IPS-NIHi11 (cell line): Measurements from ENCODE around the gene ANP32E.

Experiments
- DNase-seq: peaks from one replicate; pipeline ENCODE4 v3.0.0; 2012; ENCODE audit warnings: mixed read lengths, low spot score

ANP32E gene

DNA sequence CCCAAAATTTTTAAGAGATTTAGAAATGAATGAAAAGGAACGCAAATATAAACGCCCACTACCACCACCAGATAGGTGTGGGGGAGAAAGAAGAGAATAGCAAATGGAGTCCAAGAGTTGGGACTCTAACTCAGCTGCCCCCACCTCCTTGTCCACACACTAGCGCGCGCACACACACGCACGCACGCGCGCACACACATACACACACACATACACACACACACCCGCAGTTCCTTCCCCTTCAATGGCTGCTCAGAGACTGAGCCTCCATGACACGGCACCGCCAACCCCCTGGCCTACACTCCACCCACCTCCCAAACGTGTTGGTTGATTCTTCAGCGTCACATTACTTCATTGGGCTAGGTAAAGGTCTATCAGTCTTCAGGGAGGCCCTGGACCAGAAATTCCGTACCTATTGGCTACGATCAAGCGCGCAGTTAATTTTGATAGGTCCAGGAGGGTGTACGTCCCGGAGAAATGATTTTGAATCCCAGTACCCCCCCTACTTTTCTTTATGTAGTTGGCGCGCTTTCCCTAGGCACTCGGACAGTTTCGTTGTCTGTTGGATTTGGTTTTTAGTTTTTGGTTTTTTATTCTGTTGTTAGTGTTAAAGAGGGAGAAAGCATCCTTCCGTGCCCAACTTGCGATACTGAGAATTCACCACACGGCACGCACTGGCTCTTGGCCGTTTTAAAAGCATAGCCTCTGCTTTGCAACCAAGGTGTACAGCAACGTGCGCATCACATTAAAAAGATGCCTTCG lies at the start of gene ANP32E:
Gene ANP32E (minus strand): TSS at position 261 of the 762 bp plus-strand sequence. CDS start 326 bp downstream, outside the sequence.
- peak; percentile 98 for DNase-seq

DNA sequence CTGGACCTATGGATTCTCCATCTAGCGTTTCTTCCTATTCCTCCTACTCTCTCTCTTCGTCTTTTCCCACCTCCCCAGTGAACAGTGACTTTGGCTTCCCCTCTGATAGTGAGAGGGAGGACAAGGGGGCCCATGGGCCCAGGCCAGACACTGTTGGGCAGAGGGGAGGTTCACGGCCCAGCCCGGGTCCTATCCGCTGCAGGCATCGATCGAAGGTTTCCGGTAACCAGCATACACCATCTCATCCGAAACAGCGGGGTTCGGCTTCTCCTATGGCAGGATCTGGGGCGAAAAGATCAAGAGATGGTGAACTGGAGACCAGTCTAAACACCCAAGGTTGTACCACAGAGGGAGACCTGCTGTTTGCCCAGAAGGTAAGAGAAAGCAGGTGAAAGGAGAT lies 47.3 kb upstream of the ANP32E start:
- no peak for DNase-seq

GRCh38 chr1:150282558-150282958 lies 46.6 kb upstream of the ANP32E start:
- no peak for DNase-seq

DNA sequence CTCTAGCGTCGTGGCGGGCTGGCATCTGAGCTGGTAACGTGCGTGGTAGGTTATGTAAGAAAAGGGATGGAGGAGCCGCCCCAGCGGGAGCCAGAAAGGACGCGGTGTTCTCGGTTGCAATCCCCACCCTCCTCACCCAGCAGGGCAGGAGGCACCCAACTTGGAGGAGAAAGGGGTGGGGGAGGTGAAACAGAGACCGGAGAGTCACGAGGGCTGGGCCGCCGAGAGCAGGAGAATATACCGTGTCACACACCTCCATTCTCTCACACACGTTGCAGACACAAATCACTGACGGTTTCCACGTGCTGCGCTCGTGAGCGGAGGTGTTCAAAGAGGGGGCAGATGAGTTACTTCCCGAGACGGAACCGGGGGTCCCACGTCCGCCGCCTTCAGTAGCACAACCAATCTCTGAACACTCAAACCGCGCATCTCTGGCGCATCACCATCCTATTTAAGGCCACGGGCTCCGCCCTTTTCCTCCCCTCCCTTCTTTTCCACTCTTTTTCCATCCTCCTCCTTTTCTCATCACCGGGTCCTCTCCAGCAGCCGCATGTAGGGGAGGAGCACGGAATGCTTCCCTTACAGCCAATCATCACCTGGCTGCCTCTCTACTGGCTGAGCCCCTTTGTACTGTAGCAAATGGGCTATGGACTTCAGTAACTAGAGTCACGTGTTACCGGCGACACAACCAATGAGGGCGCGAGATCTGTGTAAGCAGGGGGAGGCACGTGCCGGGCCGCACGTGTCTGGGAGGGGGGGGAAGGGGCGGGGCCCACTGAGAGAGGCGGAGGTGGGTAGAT lies 46.0 kb upstream of the ANP32E start, which contains the start of gene CIART:
Gene CIART (plus strand): TSS at position 797 of the 800 bp plus-strand sequence. CDS start 714 bp downstream, outside the sequence.
- peak; percentile 92 for DNase-seq

GRCh38 chr1:150281221-150281757 lies 45.4 kb upstream of the ANP32E start:
- DNase-seq = no peak

DNA sequence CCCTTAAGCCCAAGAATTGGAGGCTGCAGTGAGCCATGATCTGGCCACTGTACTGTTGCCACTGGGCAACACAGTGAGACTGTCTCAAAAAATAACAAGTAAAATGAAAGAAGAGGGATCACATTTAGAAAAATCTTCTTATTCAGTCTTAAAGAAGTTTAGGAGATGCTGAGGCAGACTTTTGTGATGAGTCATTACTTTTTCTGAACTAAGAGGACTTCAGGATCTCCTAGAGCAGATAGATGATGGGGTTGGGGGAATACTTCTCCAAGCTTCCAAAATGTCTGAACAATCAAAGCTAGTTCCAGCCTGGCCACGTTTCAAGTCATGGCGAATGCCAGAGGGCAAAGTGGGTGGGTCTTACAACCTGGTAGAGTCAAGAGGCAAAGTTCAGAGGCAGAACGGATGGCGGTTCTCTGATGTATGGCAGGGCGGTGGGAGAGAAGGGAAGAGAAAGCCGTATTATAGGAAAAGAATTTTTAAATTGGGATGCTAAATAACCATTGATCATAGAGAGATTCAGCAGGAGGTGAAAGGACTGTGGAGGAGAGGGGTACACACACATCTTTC lies 44.3 kb upstream of the ANP32E start:
- no peak for DNase-seq

DNA sequence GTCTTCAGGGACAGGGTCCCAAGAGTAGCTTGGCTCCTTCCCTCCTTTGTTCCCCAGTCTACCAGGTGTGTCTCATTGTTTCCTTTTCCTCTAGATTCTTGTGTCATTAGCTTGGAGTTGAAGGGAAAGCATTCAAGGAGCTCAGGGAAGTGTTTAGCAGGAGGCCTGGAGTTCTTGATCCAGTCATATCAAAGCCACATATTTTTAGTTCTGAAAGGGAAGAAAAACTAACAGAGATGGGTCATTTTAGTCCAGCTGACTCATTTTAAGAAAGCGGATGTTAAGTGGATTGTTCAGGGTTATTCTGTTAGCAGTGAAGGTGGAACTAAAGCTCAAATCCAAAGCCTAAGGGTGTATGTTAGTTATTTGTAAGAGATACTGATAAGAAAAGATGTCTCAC lies 37.4 kb upstream of the ANP32E start:
- no peak for DNase-seq

DNA sequence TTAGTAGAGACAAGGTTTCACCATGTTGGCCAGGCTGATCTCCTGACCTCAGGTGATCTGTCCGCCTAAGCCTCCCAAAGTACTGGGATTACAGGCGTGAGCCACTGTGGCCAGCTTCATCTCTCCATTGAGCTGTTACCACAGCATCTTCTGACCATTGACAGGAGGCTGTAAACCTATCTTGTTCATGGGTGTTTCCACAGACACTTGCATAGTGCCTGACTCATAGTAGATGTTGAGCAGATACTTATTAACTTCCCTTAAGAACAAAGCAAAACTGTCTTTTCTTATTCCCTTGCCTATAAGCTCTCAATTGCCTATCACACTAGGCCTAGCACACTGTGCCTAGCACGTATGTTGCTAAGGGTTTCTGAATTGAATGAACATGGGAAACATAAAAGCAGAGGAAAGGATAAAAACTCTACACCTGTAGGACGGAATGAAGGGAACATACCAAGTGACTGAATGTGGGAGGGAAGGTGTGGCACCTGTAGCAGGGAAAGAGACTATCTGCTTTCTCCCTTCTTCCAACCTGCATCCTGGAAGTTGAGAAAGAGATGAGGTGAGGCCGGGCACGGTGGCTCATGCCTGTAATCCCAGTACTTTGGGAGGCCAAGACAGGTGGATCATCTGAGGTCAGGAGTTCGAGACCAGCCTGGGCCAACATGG lies 35.5 kb upstream of the ANP32E start:
- no peak for DNase-seq

- DNase-seq = no peak
These were observed 33.5 kb upstream of the ANP32E start for GRCh38 chr1:150269451-150269850.

DNA sequence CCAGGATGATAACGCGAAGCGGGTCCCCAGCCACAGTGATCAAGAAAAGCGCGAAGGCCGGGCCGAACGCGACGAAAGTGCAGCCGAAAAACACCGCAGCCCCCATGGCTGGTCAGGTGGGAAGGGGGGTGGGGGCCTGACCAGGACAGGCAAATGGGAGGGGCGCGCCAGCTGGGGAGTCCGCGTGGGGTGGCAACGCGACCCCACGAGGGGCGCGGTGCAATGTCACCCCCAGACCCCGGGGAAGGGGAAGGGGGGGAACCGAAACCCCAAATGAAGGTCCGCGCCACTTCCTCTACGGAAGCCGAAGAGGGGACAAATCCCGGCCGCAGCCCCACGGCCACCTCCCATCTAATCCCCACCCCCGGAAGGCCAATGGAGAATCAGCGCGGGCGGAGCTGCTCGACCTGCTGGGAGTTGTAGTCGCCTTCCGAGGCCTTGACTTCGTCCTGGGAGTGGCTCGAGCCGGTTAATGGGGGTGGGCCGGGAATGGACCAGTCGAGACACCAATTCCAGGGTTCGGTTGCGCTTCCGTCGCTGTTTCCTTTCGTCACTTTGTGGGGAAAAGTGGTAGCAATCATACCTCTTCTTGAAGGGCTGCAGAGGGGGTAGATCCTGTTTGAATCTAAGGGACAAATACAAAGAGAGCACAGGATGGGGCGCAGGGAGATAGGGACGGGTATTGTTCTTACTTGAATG lies 32.9 kb upstream of the ANP32E start, which contains the start of gene APH1A:
Gene APH1A (minus strand): TSS at position 312 of the 699 bp plus-strand sequence. CDS start 206 bp downstream, at position 106.
- peak; percentile 98 for DNase-seq

DNA sequence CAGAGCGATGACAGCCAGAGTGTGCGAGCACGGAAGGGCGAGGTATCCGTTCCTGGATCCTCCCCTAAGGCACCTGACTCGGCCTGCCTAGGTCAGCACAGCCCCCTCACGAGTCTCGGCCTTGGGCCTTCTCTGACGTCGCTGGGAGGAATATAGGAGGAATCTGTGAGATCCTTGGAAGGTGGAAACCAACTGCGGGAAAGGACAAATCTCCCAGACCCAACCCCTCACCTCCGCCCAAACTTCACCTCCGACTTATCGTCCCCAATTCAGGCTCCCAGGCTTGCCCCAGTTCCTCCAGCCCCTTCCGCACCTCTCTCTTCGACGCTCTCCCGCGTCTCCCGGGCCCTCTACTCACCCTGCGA lies 32.4 kb upstream of the ANP32E start:
- no peak for DNase-seq

- DNase-seq = no peak
These were observed 32.0 kb upstream of the ANP32E start for GRCh38 chr1:150267896-150268295.

GRCh38 chr1:150263549-150263948 lies 27.6 kb upstream of the ANP32E start:
- no peak for DNase-seq

DNA sequence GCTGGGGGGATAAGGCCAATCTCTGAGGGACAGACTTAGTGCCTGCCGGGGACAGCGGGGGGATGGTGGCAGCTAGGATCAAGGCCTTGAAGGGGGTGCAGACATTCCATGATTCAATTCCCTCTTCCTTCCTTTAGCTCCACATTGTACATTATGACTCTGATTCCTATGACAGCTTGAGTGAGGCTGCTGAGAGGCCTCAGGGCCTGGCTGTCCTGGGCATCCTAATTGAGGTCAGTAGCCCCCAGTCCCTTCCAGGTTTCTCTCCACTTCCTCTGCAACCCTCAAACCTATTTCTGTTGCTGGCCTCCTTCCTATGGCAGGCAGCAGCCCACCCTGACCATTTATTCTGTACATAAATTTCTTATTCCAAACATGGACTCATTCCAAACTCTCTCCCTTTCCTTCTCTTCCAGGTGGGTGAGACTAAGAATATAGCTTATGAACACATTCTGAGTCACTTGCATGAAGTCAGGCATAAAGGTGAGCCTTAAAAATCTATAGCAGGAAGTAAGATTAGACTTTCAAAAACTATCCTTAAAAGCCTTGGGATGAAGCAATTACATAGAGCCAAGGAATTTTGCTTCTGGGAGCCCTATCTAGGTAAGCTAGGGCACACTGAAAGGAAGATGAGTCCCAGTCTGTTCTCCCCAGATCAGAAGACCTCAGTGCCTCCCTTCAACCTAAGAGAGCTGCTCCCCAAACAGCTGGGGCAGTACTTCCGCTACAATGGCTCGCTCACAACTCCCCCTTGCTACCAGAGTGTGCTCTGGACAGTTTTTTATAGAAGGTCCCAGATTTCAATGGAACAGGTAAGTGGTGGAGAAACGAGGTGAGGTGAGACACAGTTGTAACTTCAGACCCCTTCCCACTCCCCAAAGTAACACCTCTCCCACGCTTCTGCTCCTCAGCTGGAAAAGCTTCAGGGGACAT lies 26.7 kb upstream of the ANP32E start:
- DNase-seq = no peak

- no peak for DNase-seq
These were observed 25.5 kb upstream of the ANP32E start for GRCh38 chr1:150261367-150261766.

GRCh38 chr1:150259758-150260669 lies 24.1 kb upstream of the ANP32E start:
- DNase-seq = peak; percentile 79

GRCh38 chr1:150259217-150259616 lies 23.3 kb upstream of the ANP32E start:
- no peak for DNase-seq

DNA sequence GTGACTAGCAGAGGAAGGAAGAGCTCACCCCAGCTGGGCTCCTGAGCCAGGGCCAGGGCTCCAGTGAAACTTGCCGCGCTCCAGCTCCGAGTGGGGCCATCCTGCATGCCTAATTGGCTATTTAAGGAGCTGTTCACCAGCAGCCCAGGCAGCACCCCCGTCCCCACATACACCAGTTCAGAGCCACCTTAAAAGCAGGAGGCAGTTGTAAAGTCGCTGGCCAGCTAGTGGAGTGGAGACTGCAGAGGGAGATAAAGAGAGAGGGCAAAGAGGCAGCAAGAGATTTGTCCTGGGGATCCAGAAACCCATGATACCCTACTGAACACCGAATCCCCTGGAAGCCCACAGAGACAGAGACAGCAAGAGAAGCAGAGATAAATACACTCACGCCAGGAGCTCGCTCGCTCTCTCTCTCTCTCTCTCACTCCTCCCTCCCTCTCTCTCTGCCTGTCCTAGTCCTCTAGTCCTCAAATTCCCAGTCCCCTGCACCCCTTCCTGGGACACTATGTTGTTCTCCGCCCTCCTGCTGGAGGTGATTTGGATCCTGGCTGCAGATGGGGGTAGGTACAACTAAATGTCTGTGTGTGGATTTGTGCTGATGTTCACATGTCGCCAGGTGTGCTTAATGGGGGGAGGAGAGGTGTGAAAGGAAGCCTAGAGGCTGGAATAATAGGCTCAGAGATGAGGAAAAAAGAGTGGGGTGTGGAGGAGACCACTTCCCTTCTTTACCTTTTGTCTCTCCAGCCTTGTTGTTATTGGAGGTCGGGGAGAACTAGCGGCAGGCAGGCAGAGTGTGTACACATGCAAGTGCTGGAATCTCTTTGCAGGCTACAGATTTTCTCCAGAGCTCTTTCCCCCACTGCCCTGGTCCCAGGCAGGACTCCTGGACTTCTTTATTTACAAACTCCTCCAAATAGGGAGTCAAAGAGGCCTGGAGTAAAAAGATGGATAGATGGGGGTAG lies 22.0 kb upstream of the ANP32E start, which contains the start of gene CA14:
Gene CA14 (plus strand): TSS at position 151 of the 962 bp plus-strand sequence. CDS start 355 bp downstream, at position 506.
- DNase-seq = peak; percentile 31
